ENCODE measurements around the gene DCHS2. TPM values are rescaled to one million over a fixed set of nuclear protein-coding genes. Genes with fewer than 3 reads are reported as not detected.

DCHS2 gene
- total RNA-seq, 2 donors from 2014 or later, result 1.2 to 1.5 TPM

GRCh38 chr4:154183264-154183663, 308.3 kb downstream of the DCHS2 start:
- TF ChIP-seq, protein P1, sequence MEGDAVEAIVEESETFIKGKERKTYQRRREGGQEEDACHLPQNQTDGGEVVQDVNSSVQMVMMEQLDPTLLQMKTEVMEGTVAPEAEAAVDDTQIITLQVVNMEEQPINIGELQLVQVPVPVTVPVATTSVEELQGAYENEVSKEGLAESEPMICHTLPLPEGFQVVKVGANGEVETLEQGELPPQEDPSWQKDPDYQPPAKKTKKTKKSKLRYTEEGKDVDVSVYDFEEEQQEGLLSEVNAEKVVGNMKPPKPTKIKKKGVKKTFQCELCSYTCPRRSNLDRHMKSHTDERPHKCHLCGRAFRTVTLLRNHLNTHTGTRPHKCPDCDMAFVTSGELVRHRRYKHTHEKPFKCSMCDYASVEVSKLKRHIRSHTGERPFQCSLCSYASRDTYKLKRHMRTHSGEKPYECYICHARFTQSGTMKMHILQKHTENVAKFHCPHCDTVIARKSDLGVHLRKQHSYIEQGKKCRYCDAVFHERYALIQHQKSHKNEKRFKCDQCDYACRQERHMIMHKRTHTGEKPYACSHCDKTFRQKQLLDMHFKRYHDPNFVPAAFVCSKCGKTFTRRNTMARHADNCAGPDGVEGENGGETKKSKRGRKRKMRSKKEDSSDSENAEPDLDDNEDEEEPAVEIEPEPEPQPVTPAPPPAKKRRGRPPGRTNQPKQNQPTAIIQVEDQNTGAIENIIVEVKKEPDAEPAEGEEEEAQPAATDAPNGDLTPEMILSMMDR (IDR thresholded peaks at IDR 0.05), result no peak
- Histone ChIP-seq H3K4me3 (no peak overlapping the region), H3K36me3 (no peaks in the 10 kb centered on the region), H3K27me3 (no peaks in the 10 kb centered on the region), H3K27ac (no peak overlapping the region), H3K4me1 (no peaks in the 10 kb centered on the region), H3K9ac (ENCODE audit: low read depth in 2 of 2, low read length in 2 of 2) (no peak overlapping the region), H3K9me3 (no peaks in the 10 kb centered on the region)
- DNase-seq, result no peak
- intact Hi-C loops (cut with DNase I), result no loop called here

Other genes starting within 250 kb of the DCHS2 start
- 10 to 100 TPM; 60.4 to 74.3 TPM for gene PLRG1, start 58.6 kb upstream of the DCHS2 start, total RNA-seq
- 1 to 10 TPM in 1 of 2 donors, under 1 TPM in 1; 0.13 to 6.2 TPM for gene FGB, start 71.2 kb upstream of the DCHS2 start, total RNA-seq
- gene FGA, start 98.9 kb upstream of the DCHS2 start, total RNA-seq, result 1 to 10 TPM in 1 of 2 donors, under 1 TPM in 1; 0.24 to 9.2 TPM
- gene FGG, start 120.9 kb upstream of the DCHS2 start, total RNA-seq, result 1 to 10 TPM in 1 of 2 donors, under 1 TPM in 1; 0.29 to 6.1 TPM